OCI-LY1 (cell line): Measurements from ENCODE around the gene KRT40.

ENCODE experiments used
- H2AFZ ChIP-seq: fragments of 200-600 bp; sonication (generic), shearing (Covaris generic); 2 replicates; pipeline ENCODE4 v1.6.0; 2014; ENCODE audit warnings: antibody characterized with exemption, mild to moderate bottlenecking, low read length
- H3F3A ChIP-seq: fragments of 200-600 bp; sonication (generic), shearing (Covaris generic); 2 replicates; pipeline ENCODE4 v1.6.0; 2014; ENCODE audit warnings: mild to moderate bottlenecking, antibody characterized with exemption, low read length, moderate library complexity; ENCODE audit not compliant: insufficient read depth
- H3K27ac ChIP-seq: fragments of 200-600 bp; sonication (generic); 2 replicates; pipeline ENCODE4 v1.5.1; 2014; ENCODE audit warnings: low read length, mixed run types, mild to moderate bottlenecking, low read depth; ENCODE audit not compliant: poor library complexity, severe bottlenecking
- H3K27me3 ChIP-seq: fragments of 200-600 bp; sonication (generic); 2 replicates; pipeline ENCODE4 v1.6.0; 2014; ENCODE audit warnings: antibody characterized with exemption, mild to moderate bottlenecking, low read length, moderate library complexity; ENCODE audit not compliant: insufficient read depth
- H3K36me3 ChIP-seq: fragments of 200-600 bp; sonication (generic); 2 replicates; pipeline ENCODE4 v1.6.1; 2014; ENCODE audit warnings: mild to moderate bottlenecking, antibody characterized with exemption, low read length, moderate library complexity, mixed read lengths; ENCODE audit not compliant: insufficient read depth
- H3K4me1 ChIP-seq: fragments of 200-600 bp; sonication (generic); 2 replicates; pipeline ENCODE4 v1.5.1; 2014; ENCODE audit warnings: mild to moderate bottlenecking, low read length, moderate library complexity; ENCODE audit not compliant: insufficient read depth, severe bottlenecking
- H3K4me2 ChIP-seq: fragments of 200-600 bp; sonication (generic), shearing (Covaris generic); 2 replicates; pipeline ENCODE4 v1.6.1; 2014; ENCODE audit warnings: low read length
- H3K4me3 ChIP-seq: fragments of 200-600 bp; sonication (generic); 2 replicates; pipeline ENCODE4 v1.5.1; 2014; ENCODE audit warnings: low read length, low read depth, mild to moderate bottlenecking, mixed read lengths; ENCODE audit not compliant: poor library complexity, severe bottlenecking
- H3K79me2 ChIP-seq: fragments of 200-600 bp; shearing (Covaris generic); 2 replicates; pipeline ENCODE4 v1.6.1; 2016; ENCODE audit warnings: mixed run types, low read length, mixed read lengths; ENCODE audit not compliant: insufficient read depth
- H3K9ac ChIP-seq: fragments of 200-600 bp; sonication (generic), shearing (Covaris generic); 2 replicates; pipeline ENCODE4 v1.6.1; 2014; ENCODE audit warnings: mild to moderate bottlenecking, low read length, mixed read lengths
- H3K9me2 ChIP-seq: fragments of 200-600 bp; sonication (generic), shearing (Covaris generic); 2 replicates; pipeline ENCODE4 v1.6.1; 2014; ENCODE audit warnings: low read depth, mild to moderate bottlenecking, low read length, mixed read lengths
- H3K9me3 ChIP-seq: fragments of 200-600 bp; shearing (Covaris generic); 2 replicates; pipeline ENCODE4 v1.6.1; 2014; ENCODE audit warnings: low read length, mixed read lengths
- H4K20me1 ChIP-seq: fragments of 200-600 bp; sonication (generic), shearing (Covaris generic); 2 replicates; pipeline ENCODE4 v1.6.0; 2016; ENCODE audit warnings: mild to moderate bottlenecking, low read length; ENCODE audit not compliant: insufficient read depth
- CTCF ChIP-seq: fragments of 200-600 bp; sonication (generic), shearing (Covaris generic); IDR thresholded peaks from 2 replicates; pipeline ENCODE4 v1.5.1; 2017; ENCODE audit warnings: mild to moderate bottlenecking, antibody characterized with exemption, low read length, moderate library complexity, mixed read lengths
- EZH2 ChIP-seq: fragments of 200-600 bp; sonication (generic), shearing (Covaris generic); IDR thresholded peaks from 2 replicates; pipeline ENCODE4 v1.8.0; 2017; ENCODE audit warnings: borderline replicate concordance, mixed run types, mild to moderate bottlenecking, antibody characterized with exemption, low read length, moderate library complexity, mixed read lengths

KRT40 gene

DNA sequence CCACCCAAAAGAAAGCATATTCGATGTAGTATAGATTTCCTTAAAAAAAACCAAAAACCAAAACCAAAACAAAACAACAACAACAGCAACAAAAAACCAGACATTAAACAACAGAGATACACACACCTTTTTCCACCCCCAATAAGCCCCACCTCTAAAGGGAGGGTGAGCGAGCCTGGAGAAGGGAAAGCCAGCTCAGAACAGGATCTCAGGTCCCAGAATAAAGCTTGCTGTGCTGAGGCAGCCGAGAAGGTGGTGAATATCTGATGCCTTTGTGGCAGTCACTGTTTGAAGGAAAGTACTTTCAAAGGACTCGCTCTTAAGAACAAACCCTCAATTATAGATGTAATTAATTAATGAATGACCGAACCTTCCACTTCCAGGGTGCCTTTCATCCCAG is 47.1 kb downstream of the KRT40 start:
- no peaks in the 10 kb centered on the region for H3K36me3 ChIP-seq
- H2AFZ ChIP-seq: no peak overlapping the region
- H3F3A ChIP-seq: no peaks in the 10 kb centered on the region
- H3K79me2 ChIP-seq: no peaks in the 10 kb centered on the region
- no peaks in the 10 kb centered on the region for H3K4me1 ChIP-seq
- no peak overlapping the region for H3K9ac ChIP-seq
- TF ChIP-seq CTCF: no peak
- H3K27ac ChIP-seq: no peak overlapping the region
- no peaks in the 10 kb centered on the region for H3K9me3 ChIP-seq
- peaks cover 9% of the 10 kb centered on the region; the same call in 1 of the 2 replicates for H3K27me3 ChIP-seq
- no peak overlapping the region for H3K4me3 ChIP-seq
- no peaks in the 10 kb centered on the region for H4K20me1 ChIP-seq
- no peaks in the 10 kb centered on the region for H3K9me2 ChIP-seq
- H3K4me2 ChIP-seq: no peak overlapping the region

DNA sequence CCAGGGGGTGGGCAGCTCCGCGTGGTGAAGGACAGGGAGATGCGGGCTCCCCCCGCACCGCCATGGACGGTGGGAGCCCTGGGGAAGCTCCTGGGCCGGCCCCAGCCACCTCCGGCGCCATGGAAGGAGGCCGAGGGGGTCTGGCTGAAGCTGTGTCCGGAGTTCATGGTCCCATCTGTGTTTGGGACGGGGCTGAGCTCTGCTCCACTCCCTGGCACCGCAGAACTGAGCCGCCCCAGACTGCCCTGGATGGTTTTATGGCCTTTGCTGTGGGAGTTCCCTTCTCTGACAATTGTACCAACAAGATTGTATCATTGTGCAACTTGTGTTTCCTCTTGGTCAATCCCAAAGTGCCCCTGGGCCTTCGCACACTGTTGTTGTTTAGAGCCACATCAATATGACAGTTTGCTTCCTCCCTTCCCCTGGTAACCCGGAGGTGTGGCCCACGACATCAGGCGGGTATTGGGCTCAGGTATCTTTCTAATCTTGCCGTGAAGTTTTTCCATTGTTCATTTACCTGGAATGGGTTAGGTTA is 47.6 kb downstream of the KRT40 start:
- Histone ChIP-seq H3K27ac (no peak overlapping the region), H3K4me2 (no peak overlapping the region), H2AFZ (no peak overlapping the region)

DNA sequence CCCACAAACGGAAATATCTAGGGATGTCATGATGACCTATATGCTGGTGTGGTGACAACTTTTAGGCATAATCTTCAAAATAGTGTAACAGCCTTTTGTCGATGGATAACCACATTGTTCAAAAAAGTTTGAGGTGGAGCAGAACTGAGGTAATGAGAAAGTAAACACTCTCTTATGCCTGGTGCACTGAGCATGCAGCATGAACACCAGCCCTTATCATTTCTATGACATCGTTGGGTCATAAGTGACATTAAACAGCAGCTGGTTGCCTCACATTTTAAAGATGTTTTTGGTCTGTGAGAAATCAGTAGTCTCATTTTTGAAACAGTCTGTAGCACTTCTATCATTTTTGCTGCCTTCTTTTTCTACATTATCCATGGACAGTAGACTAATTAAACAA is 48.5 kb downstream of the KRT40 start:
- Histone ChIP-seq H3K9me2 (no peaks in the 10 kb centered on the region), H3K4me2 (no peak overlapping the region), H3K79me2 (no peaks in the 10 kb centered on the region), H3K9ac (no peak overlapping the region), H3K27ac (no peak overlapping the region), H3K9me3 (no peaks in the 10 kb centered on the region), H2AFZ (no peak overlapping the region), H3K4me3 (no peak overlapping the region), H3K27me3 (peaks cover 9% of the 10 kb centered on the region; the same call in 1 of the 2 replicates), H4K20me1 (no peaks in the 10 kb centered on the region), H3K4me1 (no peaks in the 10 kb centered on the region), H3F3A (no peaks in the 10 kb centered on the region), H3K36me3 (no peaks in the 10 kb centered on the region)
- TF ChIP-seq EZH2 (no peak), CTCF (no peak)

More for the DNA sequence above, 47.6 kb downstream of the KRT40 start:
- Histone ChIP-seq H3F3A (no peaks in the 10 kb centered on the region), H3K79me2 (no peaks in the 10 kb centered on the region), H3K4me3 (no peak overlapping the region), H3K4me1 (no peaks in the 10 kb centered on the region), H3K9me2 (no peaks in the 10 kb centered on the region), H3K9me3 (no peaks in the 10 kb centered on the region), H4K20me1 (no peaks in the 10 kb centered on the region), H3K27me3 (peaks cover 9% of the 10 kb centered on the region; the same call in 1 of the 2 replicates), H3K9ac (no peak overlapping the region), H3K36me3 (no peaks in the 10 kb centered on the region)
- TF ChIP-seq CTCF (no peak), EZH2 (no peak)
